GF-D8 (cell line): ENCODE results near the gene C1QTNF3.
A peak's percentile ranks its signal among the peaks of the same experiment; 100 is the strongest.
"Not testable (repeated sequence)": the region's sequence is repeated elsewhere in the genome, so short reads cannot be mapped to it uniquely, and the experiment has no call there.

Source experiments
- DNase-seq: peaks from one replicate; lab custom pipeline; 2025; lab: John Stamatoyannopoulos, UW

Gene C1QTNF3

DNA sequence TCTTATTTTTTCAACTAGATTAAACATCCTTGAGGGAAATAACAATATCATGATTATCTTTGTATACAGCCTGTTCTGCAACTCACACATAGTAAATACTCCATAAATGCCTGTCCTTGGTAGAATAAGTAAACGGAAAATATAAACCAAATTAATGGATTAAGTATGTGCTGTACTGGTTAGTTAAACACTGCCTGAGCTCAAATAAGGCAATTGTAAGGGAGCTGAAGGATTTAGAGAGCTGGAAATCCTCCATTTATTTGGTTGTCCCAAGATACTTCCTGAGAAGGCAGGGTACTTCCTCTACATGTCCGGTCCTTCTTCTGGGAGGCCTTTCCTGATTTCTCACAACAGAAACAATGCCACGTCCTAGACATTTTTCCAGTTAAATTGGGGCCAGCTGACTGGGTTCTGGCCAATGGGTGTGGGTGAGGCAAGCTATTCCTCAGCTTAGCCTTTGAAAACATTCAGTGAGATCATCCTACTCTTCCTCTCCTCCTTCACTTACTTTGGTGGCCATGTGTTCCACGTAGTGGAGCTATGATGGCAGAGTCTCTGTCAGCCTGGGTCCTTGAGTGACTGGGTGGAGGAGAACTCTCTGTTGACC, 8.5 kb upstream of the C1QTNF3 start:
- no peak for DNase-seq

DNA sequence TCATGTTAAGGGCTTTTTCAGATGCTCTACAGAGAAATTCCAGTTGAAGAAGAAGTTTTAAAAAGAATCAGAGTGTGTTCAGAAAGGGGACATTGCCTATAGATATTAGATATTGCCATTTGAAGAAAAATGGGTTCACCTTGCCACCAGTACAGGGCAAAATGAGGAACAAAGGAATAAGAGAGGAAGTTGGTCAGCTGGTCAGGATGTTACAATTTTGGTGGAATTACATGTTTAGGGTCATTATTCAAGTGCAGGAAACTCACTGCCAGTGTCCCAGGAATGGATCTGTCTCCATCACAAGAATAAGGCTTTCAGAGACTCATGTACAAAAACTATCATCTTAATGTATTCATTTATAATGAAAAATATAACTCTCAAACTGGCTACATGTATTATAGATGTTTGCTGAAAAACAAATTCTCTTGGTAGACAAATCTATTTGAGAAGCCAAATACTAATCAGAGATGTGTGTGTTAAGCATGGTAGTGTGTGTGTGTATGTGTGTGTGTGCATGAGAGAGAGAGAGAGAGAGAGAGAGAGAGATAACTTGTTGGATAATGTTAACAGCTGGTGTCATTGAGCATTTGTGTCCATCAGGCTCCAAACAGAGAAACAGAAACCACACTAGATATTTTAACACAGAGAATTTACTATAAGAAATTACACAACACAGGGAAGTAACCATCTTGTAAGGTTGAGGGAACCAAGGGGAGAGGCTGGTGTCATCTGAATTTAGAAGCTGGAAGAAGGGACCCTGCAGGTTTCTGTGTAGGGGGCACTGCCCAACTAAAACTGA, 5.0 kb upstream of the C1QTNF3 start:
- DNase-seq = peak; percentile 12

DNA sequence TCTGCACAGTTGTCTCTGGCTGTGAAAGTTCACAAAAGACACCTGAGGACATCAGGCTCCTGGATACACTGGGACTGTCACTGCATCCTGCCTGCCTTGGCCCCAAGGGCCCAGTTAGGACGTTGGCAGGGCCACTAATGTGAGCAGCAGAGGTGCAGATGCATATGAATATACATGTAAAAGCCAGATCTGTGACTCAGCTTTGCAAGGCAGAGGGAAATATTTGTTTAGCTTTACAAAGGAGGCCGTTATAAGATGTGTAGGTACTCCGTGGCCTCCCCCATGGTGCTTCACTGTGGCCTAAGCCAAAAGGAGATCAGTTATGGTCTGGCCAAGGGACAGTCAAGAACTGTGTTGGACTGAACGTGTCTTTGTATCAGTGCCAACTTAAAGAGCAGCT, 4.1 kb upstream of the C1QTNF3 start:
- no peak for DNase-seq

DNA sequence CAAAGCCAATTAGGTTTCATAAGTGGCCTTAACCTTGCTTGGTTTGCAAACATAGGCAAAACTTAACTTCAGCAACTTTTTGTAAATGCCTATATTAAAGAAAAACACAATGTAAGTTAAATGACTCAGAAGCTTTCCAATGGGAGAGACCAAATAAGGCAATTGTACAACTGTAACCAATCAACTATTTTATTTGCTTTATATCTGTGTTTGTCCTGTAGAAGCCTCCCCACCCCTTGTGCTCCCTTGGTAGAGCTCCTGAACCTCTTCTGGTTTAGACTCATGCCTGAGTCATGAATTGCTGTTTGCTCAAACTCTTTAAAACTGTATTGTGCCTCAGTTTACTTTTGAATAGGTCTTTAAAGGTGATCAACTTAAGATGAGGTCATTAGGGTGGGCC, 3.0 kb upstream of the C1QTNF3 start:
- no peak for DNase-seq

DNA sequence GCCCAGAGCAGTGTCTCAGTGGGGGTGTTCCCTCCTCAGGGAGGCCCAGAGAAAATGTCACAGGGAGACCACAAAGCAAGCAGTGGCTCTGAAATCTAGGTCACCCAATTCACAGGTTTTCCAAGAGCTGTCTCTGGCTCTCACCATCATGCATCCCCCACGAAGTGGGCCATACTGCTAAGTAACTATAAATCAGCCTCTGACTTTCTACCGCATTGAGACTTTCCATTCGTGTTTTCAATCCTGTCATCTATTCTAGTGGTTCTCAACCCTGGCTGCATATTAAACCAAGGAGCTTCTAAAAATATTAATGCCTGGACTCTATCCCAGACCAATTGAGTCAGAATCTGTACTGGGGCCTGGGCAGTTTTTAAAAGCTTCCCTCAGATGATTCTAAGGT, 2.0 kb upstream of the C1QTNF3 start:
- no peak for DNase-seq

DNA sequence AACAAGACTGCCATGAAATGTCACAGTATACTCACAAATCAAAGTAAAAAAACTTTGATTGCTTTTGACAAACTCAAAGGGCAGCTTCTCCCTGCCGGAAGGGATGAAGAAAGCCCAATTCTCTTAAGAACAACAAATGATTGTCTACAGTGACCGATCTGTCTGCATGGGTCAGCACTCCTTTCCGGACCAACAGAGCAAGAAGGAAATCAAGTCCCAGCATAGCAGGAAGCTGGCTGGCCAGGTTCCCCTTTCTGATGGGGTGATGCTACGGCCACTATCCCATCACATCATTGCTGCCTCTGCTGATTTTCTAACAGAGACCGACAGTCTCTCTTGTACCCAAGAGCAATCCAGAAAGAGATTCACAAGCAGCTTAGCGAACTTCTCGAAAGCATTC, 692 bp downstream of the C1QTNF3 start:
- DNase-seq = no peak

DNA sequence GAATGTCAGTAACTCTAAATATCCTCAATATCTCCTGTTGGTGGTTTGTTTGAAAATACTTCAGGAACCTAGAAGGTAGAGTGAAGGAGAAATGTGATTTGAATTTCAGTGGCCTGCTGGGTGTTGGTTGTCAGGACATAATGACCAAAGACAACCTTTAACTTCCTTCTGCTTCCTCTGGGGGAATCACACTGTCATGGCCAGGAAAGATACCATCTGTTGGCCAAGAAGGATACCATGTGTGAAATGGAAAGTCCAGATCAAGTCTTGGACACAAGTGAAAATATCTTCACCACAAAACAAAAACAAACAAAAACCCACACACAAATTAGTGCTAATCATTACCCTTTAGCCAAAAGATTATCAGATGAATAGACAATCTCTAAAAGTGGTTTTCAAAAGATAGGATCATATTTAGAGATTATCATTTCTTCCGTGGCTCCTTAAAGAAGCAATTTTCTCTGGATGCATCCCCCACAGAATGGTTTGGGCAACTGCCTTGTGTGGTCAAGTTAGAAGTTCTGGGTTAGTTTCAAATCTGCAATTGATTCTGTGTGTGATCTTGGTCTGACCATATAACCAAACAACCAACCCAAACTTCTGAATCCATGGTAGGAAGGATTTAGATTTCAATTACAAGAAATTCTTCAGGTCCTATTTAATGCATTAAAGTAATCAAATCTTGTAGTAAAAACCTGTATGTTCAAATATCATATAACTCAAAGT, 1.6 kb downstream of the C1QTNF3 start:
- DNase-seq = no peak

DNA sequence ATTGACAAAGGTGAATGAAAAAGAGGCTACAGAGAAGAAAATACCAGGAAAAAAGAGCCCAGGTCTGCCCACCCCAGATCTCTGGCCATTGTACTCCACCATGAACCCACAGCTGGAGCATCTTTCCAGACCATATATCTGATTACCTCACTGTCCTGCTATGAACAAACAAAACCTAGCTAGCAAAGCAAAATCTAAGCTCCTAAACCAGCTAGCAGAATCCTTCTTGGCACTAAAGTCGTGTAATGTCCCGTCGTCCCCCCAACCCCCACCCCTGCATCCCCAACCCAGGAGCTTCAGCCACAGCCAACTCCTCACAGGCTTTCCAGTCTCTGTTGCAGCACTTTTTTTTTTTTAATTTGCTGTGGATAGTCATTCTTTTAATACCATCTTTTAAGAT, 2.5 kb downstream of the C1QTNF3 start:
- DNase-seq = no peak

DNA sequence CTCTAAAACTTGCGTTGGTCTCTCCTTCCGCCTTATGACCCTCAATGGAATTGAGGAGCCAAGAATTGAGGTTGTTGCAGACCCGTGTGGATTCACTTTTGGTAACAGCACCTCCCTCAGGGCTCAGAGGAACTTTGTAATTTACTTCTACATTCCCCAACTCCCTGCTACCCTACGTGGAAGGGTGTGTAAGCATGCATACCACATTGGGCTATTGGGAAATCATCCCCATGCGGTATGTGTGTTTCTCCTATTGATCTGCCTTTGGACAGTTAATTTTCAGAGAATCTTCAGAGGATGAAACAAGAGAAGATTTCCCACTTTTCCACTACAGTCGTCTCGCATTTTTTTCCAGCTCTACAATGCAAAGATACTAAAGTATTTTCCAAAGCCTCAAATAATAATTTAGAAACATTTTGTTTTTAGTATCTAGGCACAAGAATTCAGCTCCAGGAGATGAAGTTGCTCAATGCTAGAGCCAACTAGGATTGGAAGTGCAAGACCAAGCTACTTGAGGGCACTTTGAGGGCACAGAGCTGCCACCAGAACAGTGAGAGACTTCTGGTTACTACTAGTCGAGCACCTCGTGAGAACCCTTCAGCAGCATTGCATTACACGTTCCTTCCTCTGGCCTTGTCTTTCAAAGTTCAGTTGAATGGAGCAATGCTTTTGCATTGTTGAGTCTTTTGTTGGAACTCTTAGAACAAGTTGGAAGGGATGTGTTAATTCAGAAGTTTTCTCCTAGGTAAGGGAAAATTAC, 3.4 kb downstream of the C1QTNF3 start:
- no peak for DNase-seq

DNA sequence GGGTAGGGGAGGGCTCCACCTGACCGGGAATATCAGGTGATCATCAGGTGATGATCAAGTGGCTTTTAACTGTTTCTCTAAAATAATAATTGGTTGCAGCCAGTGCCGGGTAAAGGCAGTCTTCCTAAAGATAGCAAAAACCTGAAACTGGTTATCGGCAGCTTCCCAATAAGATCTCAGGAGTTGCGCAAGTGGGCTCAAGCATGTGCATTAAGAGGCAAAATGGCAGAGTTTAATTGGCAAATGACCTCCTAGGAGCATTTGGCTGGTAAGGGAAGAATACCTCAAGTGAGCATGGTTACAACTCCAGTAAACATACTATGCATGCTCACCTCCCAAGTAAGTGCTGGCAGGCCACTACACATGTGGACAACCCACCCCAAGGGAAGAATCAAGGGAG, 4.2 kb downstream of the C1QTNF3 start:
- no peak for DNase-seq

DNA sequence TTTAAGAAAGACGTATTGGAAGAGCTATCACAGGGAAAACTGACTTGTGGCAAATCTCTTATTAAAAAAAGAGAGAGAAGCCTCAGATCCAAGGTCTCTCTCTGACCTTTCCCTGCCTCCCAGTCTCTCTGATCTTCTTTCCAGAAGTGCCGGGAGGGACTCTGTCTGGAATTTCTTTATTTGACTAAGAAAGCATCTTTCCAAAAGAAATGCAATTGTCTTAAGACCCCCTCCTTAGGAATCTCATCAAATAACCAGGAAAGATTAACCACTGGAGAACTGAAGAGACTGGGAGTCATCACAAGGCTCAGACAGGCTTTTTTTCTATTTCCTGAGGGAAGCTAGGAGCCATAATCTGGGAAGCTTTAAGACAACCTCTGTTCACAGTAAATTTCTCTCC, 4.6 kb downstream of the C1QTNF3 start:
- no peak for DNase-seq

DNA sequence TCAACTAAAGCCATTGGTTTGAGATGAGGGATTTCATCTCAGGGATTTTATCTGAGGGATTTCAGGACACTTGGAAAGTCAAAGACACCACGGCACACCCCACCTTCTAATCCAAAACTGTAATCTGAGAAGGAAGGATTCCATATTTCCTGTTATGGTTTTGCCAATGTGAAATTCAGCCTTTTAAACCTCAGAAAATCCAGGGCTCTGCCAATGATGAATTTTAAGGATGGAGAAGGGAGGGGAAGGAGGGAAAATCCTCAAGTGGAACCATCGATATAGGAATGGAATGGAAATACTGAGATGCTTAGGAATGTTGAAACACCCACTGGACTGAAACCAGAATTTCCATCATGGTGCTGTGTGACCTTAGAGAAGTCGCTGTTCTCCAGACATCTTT, 5.3 kb downstream of the C1QTNF3 start:
- no peak for DNase-seq

DNA sequence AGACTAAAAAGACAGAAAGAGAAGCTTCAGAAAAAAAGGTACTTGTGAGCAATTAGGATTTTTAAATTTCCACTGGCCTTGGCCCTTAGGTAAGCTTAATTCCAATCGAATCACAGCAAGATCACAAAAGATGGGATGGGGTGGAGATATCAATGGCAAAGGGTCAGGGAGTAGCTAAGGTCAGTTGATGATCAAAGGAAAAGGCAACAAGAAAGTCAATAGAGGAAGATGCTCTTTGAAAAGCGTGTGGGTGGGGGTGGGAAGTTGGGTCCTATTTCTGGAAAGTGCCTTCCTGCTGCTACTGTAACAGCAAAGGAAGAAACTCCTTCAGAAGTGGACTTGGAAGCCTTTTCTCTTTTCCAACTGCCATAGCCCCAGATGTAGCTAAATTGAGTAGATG, 7.3 kb downstream of the C1QTNF3 start:
- no peak for DNase-seq

DNA sequence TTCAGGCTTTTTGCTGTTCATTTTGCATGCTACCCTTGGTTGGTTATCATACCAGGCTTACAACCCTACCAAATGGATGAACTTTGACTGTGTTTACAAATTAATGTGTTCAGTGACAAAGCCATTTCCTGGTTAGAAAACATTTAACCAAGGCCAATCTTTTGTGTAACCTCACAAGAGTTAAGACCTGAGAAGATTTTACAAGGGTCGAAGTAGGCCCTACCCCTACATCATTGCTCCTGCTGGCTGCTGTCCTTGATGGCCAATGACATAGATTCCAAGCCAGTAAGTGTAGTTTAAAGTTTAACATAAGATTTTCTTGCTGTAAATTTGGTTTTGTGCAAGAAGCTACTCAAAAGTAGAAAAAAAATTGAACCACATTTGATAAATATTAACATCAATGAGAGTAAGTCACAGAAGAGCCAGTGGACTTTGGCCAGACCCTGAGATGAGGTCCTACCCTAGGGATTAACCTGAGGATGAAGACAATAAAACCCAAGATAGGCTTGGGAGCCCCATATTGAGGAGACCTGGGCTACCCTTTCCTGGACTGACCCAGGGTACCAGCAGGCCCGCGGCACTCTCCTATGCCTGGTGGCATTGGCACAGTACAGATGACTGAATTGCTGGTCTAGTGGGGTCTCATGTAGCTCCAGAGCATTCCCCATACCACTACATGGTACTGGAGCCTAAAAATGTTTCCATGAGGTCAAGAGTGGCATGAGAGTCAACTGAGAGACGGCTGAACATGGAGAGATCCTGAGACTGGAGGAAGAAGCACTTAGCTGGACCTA, 8.3 kb downstream of the C1QTNF3 start:
- no peak for DNase-seq

DNA sequence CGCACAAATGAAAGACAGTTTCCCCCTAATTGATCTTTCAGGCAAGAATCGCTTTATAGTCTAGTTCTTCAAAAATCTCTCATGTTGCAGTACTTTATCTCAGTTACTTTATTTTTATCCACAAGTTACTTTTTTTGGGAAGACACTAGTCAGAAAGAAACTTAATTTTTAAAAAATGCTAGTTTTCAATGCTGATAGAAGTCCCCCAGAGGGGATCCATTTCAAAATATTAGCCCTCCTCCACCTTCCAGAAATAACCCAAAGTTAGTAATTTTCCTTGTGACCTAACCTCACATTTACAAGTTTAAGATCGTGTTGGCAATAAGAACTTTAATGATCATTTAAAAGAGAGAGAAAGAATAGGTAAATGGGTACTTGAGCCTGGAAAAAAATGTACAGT, 11.0 kb downstream of the C1QTNF3 start:
- DNase-seq = no peak

DNA sequence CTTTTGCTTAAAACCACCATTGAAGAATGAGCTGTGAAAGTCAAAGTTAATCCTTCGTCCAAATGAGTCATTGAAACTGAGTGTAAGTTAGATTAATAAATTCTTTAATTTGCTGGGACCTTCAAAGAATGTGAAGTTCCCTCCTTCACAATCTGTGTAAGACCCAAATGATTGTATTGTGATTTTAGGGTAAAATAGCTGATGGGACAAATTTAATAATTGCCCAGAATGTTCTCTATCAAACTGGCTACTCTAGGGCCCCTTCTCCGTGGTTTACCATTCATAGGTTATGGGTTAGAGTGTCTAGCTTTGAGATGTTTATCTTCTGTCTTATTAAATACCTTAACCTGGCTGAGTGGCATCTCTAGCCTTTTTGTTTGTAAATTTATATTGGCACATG, 11.9 kb downstream of the C1QTNF3 start:
- no peak for DNase-seq

DNA sequence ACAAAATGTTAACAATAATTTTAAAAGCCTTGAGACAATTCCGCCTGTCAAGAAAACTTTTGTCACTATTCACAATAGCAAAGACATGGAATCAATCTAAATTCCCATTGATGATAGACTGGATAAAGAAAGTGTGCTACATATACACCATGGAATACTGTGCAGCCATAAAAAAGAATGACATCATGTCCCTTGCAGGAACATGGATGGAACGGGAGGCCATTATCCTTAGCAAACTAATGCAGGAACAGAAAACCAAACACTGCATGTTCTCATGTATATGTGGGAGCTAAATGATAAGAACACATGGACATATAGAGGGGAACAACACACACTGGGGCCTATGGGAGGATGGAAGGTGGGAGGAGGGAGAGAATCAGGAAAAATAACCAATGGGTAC, 12.4 kb downstream of the C1QTNF3 start:
- not testable (repeated sequence) for DNase-seq

DNA sequence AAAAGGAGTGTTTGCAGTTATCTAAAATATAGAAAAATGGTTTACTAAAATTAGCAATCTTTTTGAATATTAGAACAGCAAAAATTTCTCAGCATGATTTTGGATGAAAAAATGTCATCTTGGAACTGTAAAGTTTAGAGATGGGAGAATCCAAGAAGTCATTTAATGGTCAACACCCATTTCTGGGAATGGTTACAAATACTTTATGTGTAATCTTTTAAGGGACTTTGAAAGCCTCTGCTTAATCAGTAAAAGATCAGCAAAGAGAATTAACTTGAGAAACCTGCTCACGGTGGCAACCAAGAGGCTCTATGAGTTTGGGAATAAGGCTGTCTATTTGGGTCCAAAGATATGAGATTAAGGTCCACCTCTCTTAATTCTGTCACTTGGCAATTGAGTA, 13.0 kb downstream of the C1QTNF3 start:
- no peak for DNase-seq

DNA sequence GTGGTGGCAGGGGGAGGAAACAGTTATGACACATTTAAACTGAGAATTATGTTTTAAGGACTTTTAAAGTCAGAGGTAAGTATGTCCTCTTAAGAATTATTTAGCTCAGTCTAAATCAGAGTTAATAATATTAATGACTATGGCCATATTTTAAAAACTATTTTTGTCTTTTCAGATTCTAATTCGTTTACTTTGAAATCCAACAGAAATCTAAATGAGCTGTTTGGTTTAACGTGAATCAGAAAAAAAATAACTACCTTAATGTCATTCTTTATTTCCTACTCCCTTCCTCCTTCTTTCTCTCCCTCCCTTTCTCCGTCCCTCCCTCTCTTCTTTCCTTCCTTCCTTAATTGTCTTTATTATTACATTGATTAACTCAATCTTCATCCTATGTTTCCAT, 14.7 kb downstream of the C1QTNF3 start:
- no peak for DNase-seq

DNA sequence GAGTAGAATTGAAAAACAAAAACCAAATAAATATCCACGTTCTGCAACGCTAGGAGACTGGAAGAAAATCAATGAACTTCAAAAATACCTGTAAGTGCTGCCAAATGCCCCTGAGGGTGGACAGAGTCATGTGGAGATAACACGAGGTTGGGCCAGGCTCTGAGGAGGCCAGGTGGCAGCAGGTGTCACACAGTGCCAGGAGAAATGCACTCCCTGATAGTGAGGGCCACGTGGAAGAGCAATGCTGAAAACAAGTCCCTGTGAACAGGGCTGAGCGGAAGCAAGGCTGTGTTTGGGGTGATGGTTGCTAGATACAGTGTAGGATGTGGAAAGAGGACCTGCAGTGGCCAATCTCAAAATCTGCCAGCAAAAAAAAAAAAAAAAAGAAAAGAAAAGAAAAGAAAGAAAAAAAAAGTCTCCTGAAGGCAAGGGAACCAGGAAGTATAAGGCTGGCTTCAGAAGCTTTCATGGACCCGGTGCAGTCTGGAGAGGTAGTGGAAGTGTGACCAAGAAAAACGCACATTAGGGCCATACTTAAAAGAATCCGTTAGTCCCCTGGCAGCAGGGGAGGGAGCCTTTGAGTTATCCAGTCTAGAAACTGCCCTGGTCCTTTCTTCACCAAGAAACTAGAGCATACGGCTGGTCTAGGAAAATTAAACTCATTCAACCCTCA, 16.8 kb downstream of the C1QTNF3 start:
- DNase-seq = no peak

DNA sequence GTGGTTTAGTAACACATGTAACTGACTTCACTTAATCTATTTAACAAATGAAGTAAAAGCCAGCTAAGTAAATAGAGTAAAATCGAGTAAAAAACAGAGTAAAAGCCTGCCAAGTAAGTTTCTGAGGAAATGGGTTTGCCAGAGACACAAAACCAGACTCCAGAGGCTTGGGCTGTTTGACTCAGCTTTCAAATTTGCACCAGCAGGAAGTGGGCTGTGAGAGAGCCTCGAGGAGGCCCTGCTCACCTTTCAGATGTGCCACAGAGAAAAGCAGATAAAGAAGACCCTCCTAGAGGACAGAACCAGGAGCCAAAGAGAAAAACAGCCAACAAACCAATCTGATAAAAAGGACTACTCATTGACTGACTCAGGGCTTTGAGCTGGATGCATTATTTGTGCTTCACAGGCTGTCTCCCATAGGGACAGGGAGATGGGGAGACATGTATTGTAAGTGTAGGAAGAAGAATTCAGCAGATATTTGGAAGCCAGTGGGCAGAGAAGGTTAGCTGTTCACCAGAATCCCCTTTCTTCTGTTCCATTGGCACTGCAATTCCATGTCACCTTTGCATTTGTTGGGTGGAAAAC, 20.8 kb downstream of the C1QTNF3 start:
- no peak for DNase-seq
